ENCODE results near the gene MYOM1.
"Not testable (repeated sequence)": the region's sequence is repeated elsewhere in the genome, so short reads cannot be mapped to it uniquely, and the experiment has no call there.

The MYOM1 gene

GRCh38 chr18:3079653-3080052, 140.1 kb downstream of the MYOM1 start:
- in situ Hi-C loops (cut with MboI; ENCODE audit: low sequenced_read_pairs, unreplicated experiment), result loop anchor here (10.0 kb wide), 1 partner anchor 155 kb away; no protein-coding TSS in a partner anchor
- no peak for TF ChIP-seq CTCF (IDR thresholded peaks at IDR 0.05; ENCODE audit: borderline replicate concordance, control extremely low read depth, extremely low read depth, insufficient read depth, missing control alignments)
- no peak for DNase-seq (ENCODE audit: low spot score)

GRCh38 chr18:3075491-3075890, 144.3 kb downstream of the MYOM1 start:
- in situ Hi-C loops (cut with MboI; ENCODE audit: low sequenced_read_pairs, unreplicated experiment), result loop anchor here (10.0 kb wide), 1 partner anchor 151 kb away; no protein-coding TSS in a partner anchor
- TF ChIP-seq CTCF (IDR thresholded peaks at IDR 0.05; ENCODE audit: borderline replicate concordance, control extremely low read depth, extremely low read depth, insufficient read depth, missing control alignments), result no peak

GRCh38 chr18:3074087-3074486, 145.7 kb downstream of the MYOM1 start:
- TF ChIP-seq CTCF (IDR thresholded peaks at IDR 0.05; ENCODE audit: borderline replicate concordance, control extremely low read depth, extremely low read depth, insufficient read depth, missing control alignments), result no peak

More at GRCh38 chr18:3075491-3075890, 144.3 kb downstream of the MYOM1 start:
- no peak for DNase-seq (ENCODE audit: low spot score)

GRCh38 chr18:3073353-3073752, 146.4 kb downstream of the MYOM1 start:
- in situ Hi-C loops (cut with MboI; ENCODE audit: low sequenced_read_pairs, unreplicated experiment), result loop anchor here (10.0 kb wide), 1 partner anchor 149 kb away; no protein-coding TSS in a partner anchor

More at GRCh38 chr18:3074087-3074486, 145.7 kb downstream of the MYOM1 start:
- no peak for DNase-seq (ENCODE audit: low spot score)
- in situ Hi-C loops (cut with MboI; ENCODE audit: low sequenced_read_pairs, unreplicated experiment), result loop anchor here (10.0 kb wide), 1 partner anchor 149 kb away; no protein-coding TSS in a partner anchor

GRCh38 chr18:3071676-3072075, 148.1 kb downstream of the MYOM1 start:
- DNase-seq (ENCODE audit: low spot score), result no peak
- no peak for TF ChIP-seq CTCF (IDR thresholded peaks at IDR 0.05; ENCODE audit: borderline replicate concordance, control extremely low read depth, extremely low read depth, insufficient read depth, missing control alignments)
- in situ Hi-C loops (cut with MboI; ENCODE audit: low sequenced_read_pairs, unreplicated experiment), result loop anchor here (10.0 kb wide), 1 partner anchor 147 kb away; no protein-coding TSS in a partner anchor

More at GRCh38 chr18:3073353-3073752, 146.4 kb downstream of the MYOM1 start:
- not testable (repeated sequence) for DNase-seq (ENCODE audit: low spot score)

GRCh38 chr18:3069671-3070433, 149.9 kb downstream of the MYOM1 start:
- no peak for TF ChIP-seq CTCF (IDR thresholded peaks at IDR 0.05; ENCODE audit: borderline replicate concordance, control extremely low read depth, extremely low read depth, insufficient read depth, missing control alignments)
- DNase-seq (ENCODE audit: low spot score), result no peak
- in situ Hi-C loops (cut with MboI; ENCODE audit: low sequenced_read_pairs, unreplicated experiment), result loop anchor here (10.0 kb wide), 1 partner anchor 145 kb away; no protein-coding TSS in a partner anchor

- in situ Hi-C loops (cut with MboI; ENCODE audit: low sequenced_read_pairs, unreplicated experiment), result no loop called here
- no peak for TF ChIP-seq CTCF (IDR thresholded peaks at IDR 0.05; ENCODE audit: borderline replicate concordance, control extremely low read depth, extremely low read depth, insufficient read depth, missing control alignments)
- DNase-seq (ENCODE audit: low spot score), result no peak
Observed at GRCh38 chr18:3067722-3068121, 152.0 kb downstream of the MYOM1 start.
